Activated CD4-positive, alpha-beta T cell treated with anti-CD3 and anti-CD28 coated beads, Interleukin-2, amount 10 ng/mL, durations not matched to agents 7 days and 5 days (primary cell): ENCODE measurements around the gene ZNF275. TPM values are rescaled to one million over a fixed set of nuclear protein-coding genes. Genes with fewer than 3 reads are reported as not detected.
A peak's percentile ranks its signal among the peaks of the same experiment; 100 is the strongest.
"Not testable (repeated sequence)": the region's sequence is repeated elsewhere in the genome, so short reads cannot be mapped to it uniquely, and the experiment has no call there.

Experiments
- CTCF ChIA-PET: fragments of 350-600 bp; sonication (Branson Sonifier 250); formaldehyde crosslinking; loops from one replicate; lab custom pipeline; 2021; ENCODE audit warnings: antibody characterized with exemption; lab: Charles Lee
- POLR2A ChIA-PET: fragments of 350-600 bp; sonication (Branson Sonifier 250); formaldehyde crosslinking; loops from one replicate; lab custom pipeline; 2021; ENCODE audit warnings: antibody characterized with exemption; lab: Charles Lee
- DNase-seq: peaks from one replicate; pipeline ENCODE4 v3.0.0-alpha.2; 2020
- H3K27ac Mint-ChIP-seq: one replicate; pipeline ENCODE4 v1.8.0; 2021; ENCODE audit warnings: mild to moderate bottlenecking, moderate library complexity, mixed read lengths
- H3K27me3 Mint-ChIP-seq: one replicate; pipeline ENCODE4 v1.8.0; 2021; ENCODE audit warnings: mixed read lengths
- H3K36me3 Mint-ChIP-seq: one replicate; pipeline ENCODE4 v1.8.0; 2021; ENCODE audit warnings: low read depth, mixed read lengths
- H3K4me1 Mint-ChIP-seq: one replicate; pipeline ENCODE4 v1.8.0; 2021; ENCODE audit warnings: mixed read lengths
- H3K4me3 Mint-ChIP-seq: one replicate; pipeline ENCODE4 v1.8.0; 2021; ENCODE audit warnings: mild to moderate bottlenecking, moderate library complexity, mixed read lengths
- H3K9me3 Mint-ChIP-seq: one replicate; pipeline ENCODE4 v1.8.0; 2021; ENCODE audit warnings: mixed read lengths
- total RNA-seq, 2 experiments: library from RNA; stranded (reverse); gene quantifications; one replicate each; pipeline ENCODE4 v1.2.3, GENCODE V29; 2021

Gene ZNF275
- total RNA-seq: 10 to 100 TPM; 17.4 to 20.2 TPM

GRCh38 chrX:153333821-153334653 lies at the start of gene ZNF275:
Gene ZNF275 (plus strand): TSS chrX:153334153. CDS start chrX:153336680, 2,527 bp downstream.
- POLR2A ChIA-PET: no interaction called here
- peak; percentile 77 for DNase-seq
- CTCF ChIA-PET: interaction anchor here (1.1 kb wide), 1 partner anchor 12 kb away, joined by 3 read pairs; no protein-coding TSS in a partner anchor

GRCh38 chrX:153285678-153286077 lies 48.3 kb upstream of the ZNF275 start:
- H3K4me1 Mint-ChIP-seq, H3K27ac Mint-ChIP-seq, H3K27me3 Mint-ChIP-seq, DNase-seq, CTCF ChIA-PET, H3K36me3 Mint-ChIP-seq, H3K4me3 Mint-ChIP-seq, POLR2A ChIA-PET, H3K9me3 Mint-ChIP-seq: not testable (repeated sequence)

More at GRCh38 chrX:153333821-153334653, at the start of gene ZNF275:
- H3K27ac Mint-ChIP-seq: peak within 1 kb of the TSS; percentile 91
- no peaks in the 10 kb centered on the region for H3K27me3 Mint-ChIP-seq
- peak within 1 kb of the TSS; percentile 80 for H3K4me3 Mint-ChIP-seq
- H3K36me3 Mint-ChIP-seq: peaks cover 29% of the 10 kb centered on the region
- H3K9me3 Mint-ChIP-seq: peaks cover under 1% of the 10 kb centered on the region
- H3K4me1 Mint-ChIP-seq: peaks cover 47% of the 10 kb centered on the region

GRCh38 chrX:153288807-153289206 lies 45.1 kb upstream of the ZNF275 start:
- H3K36me3 Mint-ChIP-seq, CTCF ChIA-PET, DNase-seq, H3K27me3 Mint-ChIP-seq, H3K9me3 Mint-ChIP-seq, H3K4me3 Mint-ChIP-seq, H3K27ac Mint-ChIP-seq, H3K4me1 Mint-ChIP-seq, POLR2A ChIA-PET: not testable (repeated sequence)

- H3K9me3 Mint-ChIP-seq, CTCF ChIA-PET, H3K27ac Mint-ChIP-seq, H3K36me3 Mint-ChIP-seq, POLR2A ChIA-PET, H3K4me3 Mint-ChIP-seq, DNase-seq: not testable (repeated sequence)
- H3K27me3 Mint-ChIP-seq: peaks cover 14% of the 10 kb centered on the region
- H3K4me1 Mint-ChIP-seq: peaks cover 11% of the 10 kb centered on the region
Observed at GRCh38 chrX:153293485-153294071, 40.4 kb upstream of the ZNF275 start.

GRCh38 chrX:153297376-153297775 lies 36.6 kb upstream of the ZNF275 start:
- CTCF ChIA-PET: no interaction called here

GRCh38 chrX:153299855-153300254 lies 34.1 kb upstream of the ZNF275 start:
- no peak overlapping the region for H3K4me3 Mint-ChIP-seq
- ChIA-PET CTCF (no interaction called here), POLR2A (no interaction called here)
- no peaks in the 10 kb centered on the region for H3K36me3 Mint-ChIP-seq
- H3K27ac Mint-ChIP-seq: no peak overlapping the region
- H3K9me3 Mint-ChIP-seq: no peaks in the 10 kb centered on the region
- peaks cover 48% of the 10 kb centered on the region for H3K27me3 Mint-ChIP-seq
- no peaks in the 10 kb centered on the region for H3K4me1 Mint-ChIP-seq
- no peak for DNase-seq

More at GRCh38 chrX:153297376-153297775, 36.6 kb upstream of the ZNF275 start:
- Mint-ChIP-seq H3K36me3 (no peaks in the 10 kb centered on the region), H3K9me3 (no peaks in the 10 kb centered on the region), H3K4me3 (no peak overlapping the region), H3K27ac (no peak overlapping the region), H3K27me3 (peaks cover 32% of the 10 kb centered on the region), H3K4me1 (peaks cover 11% of the 10 kb centered on the region)
- POLR2A ChIA-PET: no interaction called here
- DNase-seq: no peak

- H3K4me3 Mint-ChIP-seq: no peak overlapping the region
- DNase-seq: no peak
- peaks cover 43% of the 10 kb centered on the region for H3K27me3 Mint-ChIP-seq
Observed at GRCh38 chrX:153301746-153302145, 32.2 kb upstream of the ZNF275 start.

GRCh38 chrX:153302796-153303195 lies 31.2 kb upstream of the ZNF275 start:
- Mint-ChIP-seq H3K36me3 (no peaks in the 10 kb centered on the region), H3K9me3 (no peaks in the 10 kb centered on the region), H3K27ac (no peak overlapping the region), H3K4me3 (no peak overlapping the region), H3K4me1 (no peaks in the 10 kb centered on the region), H3K27me3 (peaks cover 41% of the 10 kb centered on the region)
- no peak for DNase-seq
- ChIA-PET POLR2A (no interaction called here), CTCF (interaction anchor here (0.6 kb wide), 2 partner anchors 271 to 306 kb away, joined by 3 read pairs; no protein-coding TSS in a partner anchor)

More at GRCh38 chrX:153301746-153302145, 32.2 kb upstream of the ZNF275 start:
- POLR2A ChIA-PET: no interaction called here
- CTCF ChIA-PET: no interaction called here
- Mint-ChIP-seq H3K27ac (no peak overlapping the region), H3K9me3 (no peaks in the 10 kb centered on the region), H3K36me3 (no peaks in the 10 kb centered on the region), H3K4me1 (no peaks in the 10 kb centered on the region)

GRCh38 chrX:153303276-153304262 lies 30.4 kb upstream of the ZNF275 start:
- ChIA-PET POLR2A (no interaction called here), CTCF (interaction anchor here (0.6 kb wide), 2 partner anchors 271 to 307 kb away, joined by 3 read pairs; no protein-coding TSS in a partner anchor)

GRCh38 chrX:153304988-153305736 lies 28.8 kb upstream of the ZNF275 start:
- no peak overlapping the region for H3K4me3 Mint-ChIP-seq
- no peak for DNase-seq
- H3K4me1 Mint-ChIP-seq: no peaks in the 10 kb centered on the region
- CTCF ChIA-PET: no interaction called here
- H3K27me3 Mint-ChIP-seq: peaks cover 22% of the 10 kb centered on the region
- no peaks in the 10 kb centered on the region for H3K9me3 Mint-ChIP-seq
- no peak overlapping the region for H3K27ac Mint-ChIP-seq
- POLR2A ChIA-PET: no interaction called here
- H3K36me3 Mint-ChIP-seq: no peaks in the 10 kb centered on the region

More at GRCh38 chrX:153303276-153304262, 30.4 kb upstream of the ZNF275 start:
- Mint-ChIP-seq H3K27ac (no peak overlapping the region), H3K27me3 (peaks cover 34% of the 10 kb centered on the region), H3K4me3 (no peak overlapping the region), H3K36me3 (no peaks in the 10 kb centered on the region), H3K9me3 (no peaks in the 10 kb centered on the region), H3K4me1 (no peaks in the 10 kb centered on the region)
- DNase-seq: no peak

- CTCF ChIA-PET: no interaction called here
- DNase-seq: no peak
- Mint-ChIP-seq H3K27me3 (peaks cover 19% of the 10 kb centered on the region), H3K27ac (no peak overlapping the region), H3K4me3 (no peak overlapping the region), H3K36me3 (no peaks in the 10 kb centered on the region), H3K4me1 (no peaks in the 10 kb centered on the region), H3K9me3 (no peaks in the 10 kb centered on the region)
- POLR2A ChIA-PET: no interaction called here
Observed at GRCh38 chrX:153305972-153306371, 28.0 kb upstream of the ZNF275 start.
